ENCODE measurements around the gene PPIL6. TPM values are rescaled to one million over a fixed set of nuclear protein-coding genes. Genes with fewer than 3 reads are reported as not detected.
A peak's percentile ranks its signal among the peaks of the same experiment; 100 is the strongest.

Gene PPIL6
- total RNA-seq, 1 experiment from 2014 or later = 0.61 TPM

DNA sequence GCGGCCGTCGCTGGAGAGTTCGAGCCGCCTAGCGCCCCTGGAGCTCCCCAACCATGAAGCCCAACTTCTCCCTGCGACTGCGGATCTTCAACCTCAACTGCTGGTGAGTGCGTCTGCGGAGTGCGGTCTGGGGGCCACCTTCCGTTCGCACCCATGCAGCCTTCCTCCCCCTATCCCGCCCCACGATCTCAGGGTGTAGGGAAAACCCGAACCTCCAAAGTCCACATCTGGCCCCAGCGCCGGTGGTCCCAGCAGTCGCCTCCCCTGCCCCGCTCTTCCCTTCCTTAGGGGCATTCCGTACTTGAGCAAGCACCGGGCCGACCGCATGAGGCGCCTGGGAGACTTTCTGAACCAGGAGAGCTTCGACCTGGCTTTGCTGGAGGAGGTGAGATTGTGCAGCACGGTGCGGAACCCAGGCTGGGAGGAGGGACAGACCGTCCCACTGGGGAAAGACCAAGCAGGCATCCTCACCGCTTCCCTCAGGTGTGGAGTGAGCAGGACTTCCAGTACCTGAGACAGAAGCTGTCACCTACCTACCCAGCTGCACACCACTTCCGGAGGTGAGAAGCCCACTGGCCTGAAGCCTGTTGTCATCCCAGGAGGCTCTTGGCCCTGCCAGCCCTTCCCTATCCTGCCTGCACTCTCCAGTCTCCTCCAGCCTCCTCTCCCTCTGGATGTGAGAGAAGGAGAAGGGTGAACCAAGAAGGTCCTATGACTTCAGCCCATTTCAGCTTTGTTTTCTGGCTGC lies 815 bp upstream of the PPIL6 start (continued):
- TF ChIP-seq, protein P1, sequence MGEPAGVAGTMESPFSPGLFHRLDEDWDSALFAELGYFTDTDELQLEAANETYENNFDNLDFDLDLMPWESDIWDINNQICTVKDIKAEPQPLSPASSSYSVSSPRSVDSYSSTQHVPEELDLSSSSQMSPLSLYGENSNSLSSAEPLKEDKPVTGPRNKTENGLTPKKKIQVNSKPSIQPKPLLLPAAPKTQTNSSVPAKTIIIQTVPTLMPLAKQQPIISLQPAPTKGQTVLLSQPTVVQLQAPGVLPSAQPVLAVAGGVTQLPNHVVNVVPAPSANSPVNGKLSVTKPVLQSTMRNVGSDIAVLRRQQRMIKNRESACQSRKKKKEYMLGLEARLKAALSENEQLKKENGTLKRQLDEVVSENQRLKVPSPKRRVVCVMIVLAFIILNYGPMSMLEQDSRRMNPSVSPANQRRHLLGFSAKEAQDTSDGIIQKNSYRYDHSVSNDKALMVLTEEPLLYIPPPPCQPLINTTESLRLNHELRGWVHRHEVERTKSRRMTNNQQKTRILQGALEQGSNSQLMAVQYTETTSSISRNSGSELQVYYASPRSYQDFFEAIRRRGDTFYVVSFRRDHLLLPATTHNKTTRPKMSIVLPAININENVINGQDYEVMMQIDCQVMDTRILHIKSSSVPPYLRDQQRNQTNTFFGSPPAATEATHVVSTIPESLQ (CRISPR knock-in tag; IDR thresholded peaks at IDR 0.05) = no peak
- 0 out of 2 replicates have a peak, but pooled peaks have one; percentile 58 for TF ChIP-seq IRF2 (CRISPR knock-in tag; IDR thresholded peaks at IDR 0.05; ENCODE audit: borderline replicate concordance, low read depth)
- TF ChIP-seq FOXP1 (CRISPR knock-in tag; IDR thresholded peaks at IDR 0.05; ENCODE audit: borderline replicate concordance) = peak; percentile 43; the same call in 1 of the 2 replicates
- TF ChIP-seq, protein P2, sequence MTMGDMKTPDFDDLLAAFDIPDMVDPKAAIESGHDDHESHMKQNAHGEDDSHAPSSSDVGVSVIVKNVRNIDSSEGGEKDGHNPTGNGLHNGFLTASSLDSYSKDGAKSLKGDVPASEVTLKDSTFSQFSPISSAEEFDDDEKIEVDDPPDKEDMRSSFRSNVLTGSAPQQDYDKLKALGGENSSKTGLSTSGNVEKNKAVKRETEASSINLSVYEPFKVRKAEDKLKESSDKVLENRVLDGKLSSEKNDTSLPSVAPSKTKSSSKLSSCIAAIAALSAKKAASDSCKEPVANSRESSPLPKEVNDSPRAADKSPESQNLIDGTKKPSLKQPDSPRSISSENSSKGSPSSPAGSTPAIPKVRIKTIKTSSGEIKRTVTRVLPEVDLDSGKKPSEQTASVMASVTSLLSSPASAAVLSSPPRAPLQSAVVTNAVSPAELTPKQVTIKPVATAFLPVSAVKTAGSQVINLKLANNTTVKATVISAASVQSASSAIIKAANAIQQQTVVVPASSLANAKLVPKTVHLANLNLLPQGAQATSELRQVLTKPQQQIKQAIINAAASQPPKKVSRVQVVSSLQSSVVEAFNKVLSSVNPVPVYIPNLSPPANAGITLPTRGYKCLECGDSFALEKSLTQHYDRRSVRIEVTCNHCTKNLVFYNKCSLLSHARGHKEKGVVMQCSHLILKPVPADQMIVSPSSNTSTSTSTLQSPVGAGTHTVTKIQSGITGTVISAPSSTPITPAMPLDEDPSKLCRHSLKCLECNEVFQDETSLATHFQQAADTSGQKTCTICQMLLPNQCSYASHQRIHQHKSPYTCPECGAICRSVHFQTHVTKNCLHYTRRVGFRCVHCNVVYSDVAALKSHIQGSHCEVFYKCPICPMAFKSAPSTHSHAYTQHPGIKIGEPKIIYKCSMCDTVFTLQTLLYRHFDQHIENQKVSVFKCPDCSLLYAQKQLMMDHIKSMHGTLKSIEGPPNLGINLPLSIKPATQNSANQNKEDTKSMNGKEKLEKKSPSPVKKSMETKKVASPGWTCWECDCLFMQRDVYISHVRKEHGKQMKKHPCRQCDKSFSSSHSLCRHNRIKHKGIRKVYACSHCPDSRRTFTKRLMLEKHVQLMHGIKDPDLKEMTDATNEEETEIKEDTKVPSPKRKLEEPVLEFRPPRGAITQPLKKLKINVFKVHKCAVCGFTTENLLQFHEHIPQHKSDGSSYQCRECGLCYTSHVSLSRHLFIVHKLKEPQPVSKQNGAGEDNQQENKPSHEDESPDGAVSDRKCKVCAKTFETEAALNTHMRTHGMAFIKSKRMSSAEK (CRISPR knock-in tag; IDR thresholded peaks at IDR 0.05; ENCODE audit: borderline replicate concordance) = no peak
- TF ChIP-seq, protein P3, sequence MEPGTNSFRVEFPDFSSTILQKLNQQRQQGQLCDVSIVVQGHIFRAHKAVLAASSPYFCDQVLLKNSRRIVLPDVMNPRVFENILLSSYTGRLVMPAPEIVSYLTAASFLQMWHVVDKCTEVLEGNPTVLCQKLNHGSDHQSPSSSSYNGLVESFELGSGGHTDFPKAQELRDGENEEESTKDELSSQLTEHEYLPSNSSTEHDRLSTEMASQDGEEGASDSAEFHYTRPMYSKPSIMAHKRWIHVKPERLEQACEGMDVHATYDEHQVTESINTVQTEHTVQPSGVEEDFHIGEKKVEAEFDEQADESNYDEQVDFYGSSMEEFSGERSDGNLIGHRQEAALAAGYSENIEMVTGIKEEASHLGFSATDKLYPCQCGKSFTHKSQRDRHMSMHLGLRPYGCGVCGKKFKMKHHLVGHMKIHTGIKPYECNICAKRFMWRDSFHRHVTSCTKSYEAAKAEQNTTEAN (CRISPR knock-in tag; IDR thresholded peaks at IDR 0.05) = peak; percentile 38; the same call in 1 of the 2 replicates
- 0 out of 2 replicates have a peak, but pooled peaks have one; percentile 6 for TF ChIP-seq GABPB1 (CRISPR knock-in tag; IDR thresholded peaks at IDR 0.05)
- TF ChIP-seq, protein P4, sequence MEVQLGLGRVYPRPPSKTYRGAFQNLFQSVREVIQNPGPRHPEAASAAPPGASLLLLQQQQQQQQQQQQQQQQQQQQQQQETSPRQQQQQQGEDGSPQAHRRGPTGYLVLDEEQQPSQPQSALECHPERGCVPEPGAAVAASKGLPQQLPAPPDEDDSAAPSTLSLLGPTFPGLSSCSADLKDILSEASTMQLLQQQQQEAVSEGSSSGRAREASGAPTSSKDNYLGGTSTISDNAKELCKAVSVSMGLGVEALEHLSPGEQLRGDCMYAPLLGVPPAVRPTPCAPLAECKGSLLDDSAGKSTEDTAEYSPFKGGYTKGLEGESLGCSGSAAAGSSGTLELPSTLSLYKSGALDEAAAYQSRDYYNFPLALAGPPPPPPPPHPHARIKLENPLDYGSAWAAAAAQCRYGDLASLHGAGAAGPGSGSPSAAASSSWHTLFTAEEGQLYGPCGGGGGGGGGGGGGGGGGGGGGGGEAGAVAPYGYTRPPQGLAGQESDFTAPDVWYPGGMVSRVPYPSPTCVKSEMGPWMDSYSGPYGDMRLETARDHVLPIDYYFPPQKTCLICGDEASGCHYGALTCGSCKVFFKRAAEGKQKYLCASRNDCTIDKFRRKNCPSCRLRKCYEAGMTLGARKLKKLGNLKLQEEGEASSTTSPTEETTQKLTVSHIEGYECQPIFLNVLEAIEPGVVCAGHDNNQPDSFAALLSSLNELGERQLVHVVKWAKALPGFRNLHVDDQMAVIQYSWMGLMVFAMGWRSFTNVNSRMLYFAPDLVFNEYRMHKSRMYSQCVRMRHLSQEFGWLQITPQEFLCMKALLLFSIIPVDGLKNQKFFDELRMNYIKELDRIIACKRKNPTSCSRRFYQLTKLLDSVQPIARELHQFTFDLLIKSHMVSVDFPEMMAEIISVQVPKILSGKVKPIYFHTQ (CRISPR knock-in tag; IDR thresholded peaks at IDR 0.05) = no peak
- no peak for TF ChIP-seq ZNF425 (CRISPR knock-in tag; conservative IDR thresholded peaks at IDR 0.05)
- TF ChIP-seq, protein P5, sequence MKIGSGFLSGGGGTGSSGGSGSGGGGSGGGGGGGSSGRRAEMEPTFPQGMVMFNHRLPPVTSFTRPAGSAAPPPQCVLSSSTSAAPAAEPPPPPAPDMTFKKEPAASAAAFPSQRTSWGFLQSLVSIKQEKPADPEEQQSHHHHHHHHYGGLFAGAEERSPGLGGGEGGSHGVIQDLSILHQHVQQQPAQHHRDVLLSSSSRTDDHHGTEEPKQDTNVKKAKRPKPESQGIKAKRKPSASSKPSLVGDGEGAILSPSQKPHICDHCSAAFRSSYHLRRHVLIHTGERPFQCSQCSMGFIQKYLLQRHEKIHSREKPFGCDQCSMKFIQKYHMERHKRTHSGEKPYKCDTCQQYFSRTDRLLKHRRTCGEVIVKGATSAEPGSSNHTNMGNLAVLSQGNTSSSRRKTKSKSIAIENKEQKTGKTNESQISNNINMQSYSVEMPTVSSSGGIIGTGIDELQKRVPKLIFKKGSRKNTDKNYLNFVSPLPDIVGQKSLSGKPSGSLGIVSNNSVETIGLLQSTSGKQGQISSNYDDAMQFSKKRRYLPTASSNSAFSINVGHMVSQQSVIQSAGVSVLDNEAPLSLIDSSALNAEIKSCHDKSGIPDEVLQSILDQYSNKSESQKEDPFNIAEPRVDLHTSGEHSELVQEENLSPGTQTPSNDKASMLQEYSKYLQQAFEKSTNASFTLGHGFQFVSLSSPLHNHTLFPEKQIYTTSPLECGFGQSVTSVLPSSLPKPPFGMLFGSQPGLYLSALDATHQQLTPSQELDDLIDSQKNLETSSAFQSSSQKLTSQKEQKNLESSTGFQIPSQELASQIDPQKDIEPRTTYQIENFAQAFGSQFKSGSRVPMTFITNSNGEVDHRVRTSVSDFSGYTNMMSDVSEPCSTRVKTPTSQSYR (CRISPR knock-in tag; IDR thresholded peaks at IDR 0.05) = no peak
- peak; percentile 90 for TF ChIP-seq PRDM15 (CRISPR knock-in tag; IDR thresholded peaks at IDR 0.05)
- no peak for TF ChIP-seq NR2C2 (CRISPR knock-in tag; IDR thresholded peaks at IDR 0.05)
- TF ChIP-seq, protein P6, sequence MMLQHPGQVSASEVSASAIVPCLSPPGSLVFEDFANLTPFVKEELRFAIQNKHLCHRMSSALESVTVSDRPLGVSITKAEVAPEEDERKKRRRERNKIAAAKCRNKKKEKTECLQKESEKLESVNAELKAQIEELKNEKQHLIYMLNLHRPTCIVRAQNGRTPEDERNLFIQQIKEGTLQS (CRISPR knock-in tag; conservative IDR thresholded peaks at IDR 0.05) = no peak
- no peak for TF ChIP-seq ZNF121 (CRISPR knock-in tag; IDR thresholded peaks at IDR 0.05)
- TF ChIP-seq, protein P7, sequence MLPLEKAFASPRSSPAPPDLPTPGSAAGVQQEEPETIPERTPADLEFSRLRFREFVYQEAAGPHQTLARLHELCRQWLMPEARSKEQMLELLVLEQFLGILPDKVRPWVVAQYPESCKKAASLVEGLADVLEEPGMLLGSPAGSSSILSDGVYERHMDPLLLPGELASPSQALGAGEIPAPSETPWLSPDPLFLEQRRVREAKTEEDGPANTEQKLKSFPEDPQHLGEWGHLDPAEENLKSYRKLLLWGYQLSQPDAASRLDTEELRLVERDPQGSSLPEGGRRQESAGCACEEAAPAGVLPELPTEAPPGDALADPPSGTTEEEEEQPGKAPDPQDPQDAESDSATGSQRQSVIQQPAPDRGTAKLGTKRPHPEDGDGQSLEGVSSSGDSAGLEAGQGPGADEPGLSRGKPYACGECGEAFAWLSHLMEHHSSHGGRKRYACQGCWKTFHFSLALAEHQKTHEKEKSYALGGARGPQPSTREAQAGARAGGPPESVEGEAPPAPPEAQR (CRISPR knock-in tag; IDR thresholded peaks at IDR 0.05) = no peak
